GM19467 (cell line): ENCODE data around the gene CAMK2B.
A peak's percentile ranks its signal among the peaks of the same experiment; 100 is the strongest.

ENCODE experiments used
- ATAC-seq: cut with Tn5 transposase; IDR thresholded peaks from one replicate; pipeline ENCODE4 v1.9.1; 2021; ENCODE audit warnings: mild to moderate bottlenecking, moderate library complexity; ENCODE audit not compliant: unreplicated experiment

Gene CAMK2B

GRCh38 chr7:44258865-44259546 is 66.4 kb downstream of the CAMK2B start:
- no peak for ATAC-seq

- ATAC-seq: no peak
Measured at GRCh38 chr7:44258423-44258760, 67.0 kb downstream of the CAMK2B start.

- ATAC-seq: peak; percentile 88
Measured at GRCh38 chr7:44257618-44258422, 67.6 kb downstream of the CAMK2B start.

- no peak for ATAC-seq
Measured at GRCh38 chr7:44257213-44257612, 68.2 kb downstream of the CAMK2B start.

- ATAC-seq: no peak
Measured at GRCh38 chr7:44256459-44256858, 68.9 kb downstream of the CAMK2B start.

GRCh38 chr7:44251881-44252280 is 73.5 kb downstream of the CAMK2B start:
- ATAC-seq: no peak

- ATAC-seq: no peak
Measured at GRCh38 chr7:44251269-44251668, 74.1 kb downstream of the CAMK2B start.

GRCh38 chr7:44249639-44250234 is 75.7 kb downstream of the CAMK2B start:
- no peak for ATAC-seq

GRCh38 chr7:44247868-44248651 is 77.3 kb downstream of the CAMK2B start:
- ATAC-seq: no peak

- ATAC-seq: no peak
Measured at GRCh38 chr7:44246396-44247113, 78.8 kb downstream of the CAMK2B start.

GRCh38 chr7:44244282-44244681 is 81.1 kb downstream of the CAMK2B start:
- ATAC-seq: no peak

GRCh38 chr7:44242091-44242490 is 83.3 kb downstream of the CAMK2B start:
- ATAC-seq: no peak

GRCh38 chr7:44240983-44241510 is 84.3 kb downstream of the CAMK2B start:
- ATAC-seq: no peak

- no peak for ATAC-seq
Measured at GRCh38 chr7:44240376-44240775, 85.0 kb downstream of the CAMK2B start.

GRCh38 chr7:44239361-44239760 is 86.0 kb downstream of the CAMK2B start:
- no peak for ATAC-seq

GRCh38 chr7:44238116-44238695 is 87.2 kb downstream of the CAMK2B start:
- ATAC-seq: no peak

GRCh38 chr7:44237696-44238095 is 87.7 kb downstream of the CAMK2B start:
- ATAC-seq: no peak

- no peak for ATAC-seq
Measured at GRCh38 chr7:44236333-44236728, 89.1 kb downstream of the CAMK2B start.

GRCh38 chr7:44235582-44236332 is 89.6 kb downstream of the CAMK2B start:
- no peak for ATAC-seq
